Activated CD4-positive, CD25-positive, alpha-beta regulatory T cell treated with anti-CD3 and anti-CD28 coated beads, Interleukin-2, amount 50 U/mL, for 24 hours (primary cell): ENCODE data around the gene SHMT1.

Experiments
- ATAC-seq, 2 donors: fragments of 150-1000 bp; cut with Tn5 transposase; one replicate each; pipeline ENCODE4 v1.10.0; 2021; ENCODE audit warnings: mild to moderate bottlenecking in 1 of 2, moderate library complexity in 1 of 2

Gene SHMT1

GRCh38 chr17:18280766-18281371 lies 82.5 kb downstream of the SHMT1 start:
- no peak for ATAC-seq

- no peak for ATAC-seq
Observed at GRCh38 chr17:18280249-18280648, 83.1 kb downstream of the SHMT1 start.

GRCh38 chr17:18278867-18279266 lies 84.5 kb downstream of the SHMT1 start:
- no peak for ATAC-seq
